Liver (tissue), 9 donors: ENCODE results near the gene ZNF354C. TPM values are rescaled to one million over a fixed set of nuclear protein-coding genes. Genes with fewer than 3 reads are reported as not detected.

ENCODE experiments used
- DNase-seq: peaks from one replicate; pipeline ENCODE4 v3.0.0-alpha.2; 2017; ENCODE audit warnings: low spot score
- H3K27ac ChIP-seq, 2 donors: one replicate each; pipeline ENCODE4 v1.7.0; 2013; ENCODE audit warnings: inconsistent platforms in 2 of 2, low read length in 2 of 2, control low read depth in 1 of 2, low read depth in 1 of 2, mild to moderate bottlenecking in 1 of 2
- H3K27me3 ChIP-seq, 4 donors: one replicate each; pipeline versions ENCODE4 v1.6.1 to v1.7.0; 2013; ENCODE audit warnings: low read length in 3 of 4, inconsistent platforms in 1 of 4, mild to moderate bottlenecking in 1 of 4, moderate library complexity in 1 of 4; ENCODE audit not compliant: control insufficient read depth in 4 of 4, insufficient read depth in 4 of 4
- H3K36me3 ChIP-seq, 4 donors: one replicate each; pipeline versions ENCODE4 v1.6.1 to v1.7.0; 2013; ENCODE audit warnings: low read length in 3 of 4, mild to moderate bottlenecking in 3 of 4, low read depth in 1 of 4, moderate library complexity in 1 of 4; ENCODE audit not compliant: control insufficient read depth in 4 of 4, insufficient read depth in 3 of 4
- H3K4me1 ChIP-seq, 4 donors: one replicate each; pipeline versions ENCODE4 v1.6.1 to v1.7.0; 2013; ENCODE audit warnings: low read length in 3 of 4, mild to moderate bottlenecking in 3 of 4, moderate library complexity in 1 of 4; ENCODE audit not compliant: control insufficient read depth in 4 of 4, insufficient read depth in 4 of 4
- H3K4me3 ChIP-seq, 3 donors: one replicate each; pipeline versions ENCODE4 v1.6.1 to v1.7.0; 2013; ENCODE audit warnings: low read length in 3 of 3, control low read depth in 1 of 3, low read depth in 1 of 3, mild to moderate bottlenecking in 1 of 3
- H3K9ac ChIP-seq, 2 donors: one replicate each; pipeline ENCODE4 v1.7.0; 2013; ENCODE audit warnings: low read length in 2 of 2, mild to moderate bottlenecking in 2 of 2, moderate library complexity in 2 of 2, control low read depth in 1 of 2, low read depth in 1 of 2
- H3K9me3 ChIP-seq, 4 donors: one replicate each; pipeline versions ENCODE4 v1.6.1 to v1.7.0; 2013; ENCODE audit warnings: low read length in 3 of 4; ENCODE audit not compliant: control insufficient read depth in 4 of 4
- EGR1 ChIP-seq, 2 donors: IDR thresholded peaks; 2 replicates each; pipeline ENCODE4 v1.6.1; 2016 to 2018; ENCODE audit warnings: antibody characterized with exemption in 2 of 2, low read depth in 2 of 2
- FOXA1 ChIP-seq: IDR thresholded peaks from 2 replicates; pipeline ENCODE4 v1.6.1; 2016; ENCODE audit warnings: antibody characterized with exemption
- FOXA2 ChIP-seq: IDR thresholded peaks from 2 replicates; pipeline ENCODE4 v1.6.1; 2016; ENCODE audit warnings: antibody characterized with exemption
- HNF4A ChIP-seq, 2 donors: conservative IDR thresholded peaks; 2 replicates each; pipeline ENCODE4 v1.6.1; 2016; ENCODE audit warnings: antibody characterized with exemption in 2 of 2, mild to moderate bottlenecking in 2 of 2
- HNF4G ChIP-seq: IDR thresholded peaks from 2 replicates; pipeline ENCODE4 v1.6.1; 2016; ENCODE audit warnings: antibody characterized with exemption
- JUND ChIP-seq, 2 donors: IDR thresholded peaks; 2 replicates each; pipeline ENCODE4 v1.6.1; 2016; ENCODE audit warnings: antibody characterized with exemption in 2 of 2
- NR2F2 ChIP-seq: IDR thresholded peaks from 2 replicates; pipeline ENCODE4 v1.6.1; 2016; ENCODE audit warnings: antibody characterized with exemption
- RAD21 ChIP-seq, 2 donors: IDR thresholded peaks; 2 replicates each; pipeline ENCODE4 v1.6.1; 2016; ENCODE audit warnings: antibody characterized with exemption in 2 of 2, mild to moderate bottlenecking in 2 of 2
- SP1 ChIP-seq: IDR thresholded peaks from 2 replicates; pipeline ENCODE4 v1.6.1; 2018; ENCODE audit warnings: antibody characterized with exemption, mild to moderate bottlenecking
- TAF1 ChIP-seq: conservative IDR thresholded peaks from 2 replicates; pipeline ENCODE4 v1.6.1; 2016; ENCODE audit warnings: antibody characterized with exemption, mild to moderate bottlenecking
- YY1 ChIP-seq: IDR thresholded peaks from 2 replicates; pipeline ENCODE4 v1.6.1; 2016; ENCODE audit warnings: antibody characterized with exemption, mild to moderate bottlenecking
- WGBS: extraction: QIAGEN DNeasy Blood & Tissue Kit; methylation state at CpG from one replicate; pipeline ENCODE4 v1.1.7; 2013; 5-methylcytosine and 5-hydroxymethylcytosine counted together
- polyA plus RNA-seq, 2 donors: library from polyadenylated mRNA; stranded (reverse) in 1 of 2; unstranded in 1 of 2; fragments of 200-250 nt in 1 of 2; fragments of >200 nt in 1 of 2; fragmentation: Nextera tagmentation in 1 of 2; extraction: Ambion mirVana in 1 of 2; gene quantifications; one replicate each; pipeline versions ENCODE4 v1.2.1 to v1.2.3, GENCODE V29; 2013 to 2015
- total RNA-seq, 2 donors: library from RNA; depleted of rRNA; stranded (reverse); fragments of >200 nt; gene quantifications; one replicate each; pipeline ENCODE4 v1.2.3, GENCODE V29; 2014
- TF ChIP-seq, protein P1 (sequence below): fragments of 150-350 bp; IDR thresholded peaks from 2 replicates; pipeline ENCODE4 v1.5.1; 2017; ENCODE audit warnings: improper control_type of control experiment, low read depth, low read length; ENCODE audit not compliant: missing input control
- TF ChIP-seq, protein P2 (sequence below): IDR thresholded peaks from 2 replicates; pipeline ENCODE4 v1.6.1; 2016; ENCODE audit warnings: antibody characterized with exemption, mild to moderate bottlenecking
- TF ChIP-seq, protein P3 (sequence below): IDR thresholded peaks from 2 replicates; pipeline ENCODE4 v1.6.1; 2016; ENCODE audit warnings: antibody characterized with exemption
- TF ChIP-seq, protein P4 (sequence below): IDR thresholded peaks from 2 replicates; pipeline ENCODE4 v1.6.1; 2016; ENCODE audit warnings: antibody characterized with exemption
- TF ChIP-seq, protein P5 (sequence below): IDR thresholded peaks from 2 replicates; pipeline ENCODE4 v1.6.1; 2016; ENCODE audit warnings: antibody characterized with exemption
- donor health status: healthy.
- donor health status: healthy.
- donor health status: healthy.
- donor health status: healthy.
- donor health status: healthy.

ZNF354C gene
- total and polyA plus RNA-seq, 4 donors = 0.49 to 2.8 (median 1.6) TPM

DNA sequence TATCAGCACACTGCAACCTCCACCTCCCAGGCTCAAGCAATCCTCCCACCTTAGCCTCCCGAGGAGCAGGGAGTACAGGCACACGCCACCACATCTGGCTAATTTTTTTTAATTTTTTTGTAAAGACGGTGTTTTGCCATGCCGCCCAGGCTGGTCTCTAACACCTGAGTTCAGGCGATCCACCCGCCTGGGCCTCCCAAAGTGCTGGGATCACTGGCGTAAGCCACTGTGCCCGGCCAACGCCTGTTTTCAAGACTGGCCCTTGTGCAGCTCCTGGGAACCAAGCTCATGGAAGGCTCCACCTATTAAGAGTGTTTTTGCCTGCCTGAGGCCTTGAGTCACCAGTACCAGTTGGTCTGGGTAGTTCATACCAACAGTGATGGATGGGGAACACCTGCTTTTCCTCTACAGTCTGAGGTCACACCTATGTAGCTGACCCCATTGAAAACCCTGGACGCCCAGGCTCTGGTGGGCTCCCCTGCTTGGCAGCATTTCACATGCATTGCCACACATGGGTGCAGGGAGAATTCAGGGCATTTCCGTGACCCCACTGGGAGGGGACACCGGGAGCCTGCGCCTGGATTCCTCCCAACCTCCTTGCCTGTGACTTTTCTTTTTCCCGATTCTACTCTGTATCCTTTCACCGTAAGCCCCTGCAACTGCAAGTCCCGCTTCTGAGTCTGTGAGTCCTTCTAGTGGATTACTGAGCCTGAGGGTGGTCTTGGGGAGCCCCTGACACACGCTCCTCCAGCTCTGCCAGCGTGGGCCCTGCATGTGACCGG lies 63.5 kb downstream of the ZNF354C start:
- H3K27ac ChIP-seq = no peak overlapping the region
- TF ChIP-seq SP1 (no peak), FOXA2 (no peak), YY1 (no peak), FOXA1 (no peak), RAD21 (IDR thresholded peaks at IDR 0.05) (no peak), HNF4A (conservative IDR thresholded peaks at IDR 0.05) (no peak), EGR1 (IDR thresholded peaks at IDR 0.05; ENCODE audit: low read depth in 2 of 2) (no peak), JUND (IDR thresholded peaks at IDR 0.05) (no peak), NR2F2 (no peak), TAF1 (no peak), HNF4G (no peak)
- TF ChIP-seq, protein P1, sequence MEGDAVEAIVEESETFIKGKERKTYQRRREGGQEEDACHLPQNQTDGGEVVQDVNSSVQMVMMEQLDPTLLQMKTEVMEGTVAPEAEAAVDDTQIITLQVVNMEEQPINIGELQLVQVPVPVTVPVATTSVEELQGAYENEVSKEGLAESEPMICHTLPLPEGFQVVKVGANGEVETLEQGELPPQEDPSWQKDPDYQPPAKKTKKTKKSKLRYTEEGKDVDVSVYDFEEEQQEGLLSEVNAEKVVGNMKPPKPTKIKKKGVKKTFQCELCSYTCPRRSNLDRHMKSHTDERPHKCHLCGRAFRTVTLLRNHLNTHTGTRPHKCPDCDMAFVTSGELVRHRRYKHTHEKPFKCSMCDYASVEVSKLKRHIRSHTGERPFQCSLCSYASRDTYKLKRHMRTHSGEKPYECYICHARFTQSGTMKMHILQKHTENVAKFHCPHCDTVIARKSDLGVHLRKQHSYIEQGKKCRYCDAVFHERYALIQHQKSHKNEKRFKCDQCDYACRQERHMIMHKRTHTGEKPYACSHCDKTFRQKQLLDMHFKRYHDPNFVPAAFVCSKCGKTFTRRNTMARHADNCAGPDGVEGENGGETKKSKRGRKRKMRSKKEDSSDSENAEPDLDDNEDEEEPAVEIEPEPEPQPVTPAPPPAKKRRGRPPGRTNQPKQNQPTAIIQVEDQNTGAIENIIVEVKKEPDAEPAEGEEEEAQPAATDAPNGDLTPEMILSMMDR = no peak
- TF ChIP-seq, protein P2, sequence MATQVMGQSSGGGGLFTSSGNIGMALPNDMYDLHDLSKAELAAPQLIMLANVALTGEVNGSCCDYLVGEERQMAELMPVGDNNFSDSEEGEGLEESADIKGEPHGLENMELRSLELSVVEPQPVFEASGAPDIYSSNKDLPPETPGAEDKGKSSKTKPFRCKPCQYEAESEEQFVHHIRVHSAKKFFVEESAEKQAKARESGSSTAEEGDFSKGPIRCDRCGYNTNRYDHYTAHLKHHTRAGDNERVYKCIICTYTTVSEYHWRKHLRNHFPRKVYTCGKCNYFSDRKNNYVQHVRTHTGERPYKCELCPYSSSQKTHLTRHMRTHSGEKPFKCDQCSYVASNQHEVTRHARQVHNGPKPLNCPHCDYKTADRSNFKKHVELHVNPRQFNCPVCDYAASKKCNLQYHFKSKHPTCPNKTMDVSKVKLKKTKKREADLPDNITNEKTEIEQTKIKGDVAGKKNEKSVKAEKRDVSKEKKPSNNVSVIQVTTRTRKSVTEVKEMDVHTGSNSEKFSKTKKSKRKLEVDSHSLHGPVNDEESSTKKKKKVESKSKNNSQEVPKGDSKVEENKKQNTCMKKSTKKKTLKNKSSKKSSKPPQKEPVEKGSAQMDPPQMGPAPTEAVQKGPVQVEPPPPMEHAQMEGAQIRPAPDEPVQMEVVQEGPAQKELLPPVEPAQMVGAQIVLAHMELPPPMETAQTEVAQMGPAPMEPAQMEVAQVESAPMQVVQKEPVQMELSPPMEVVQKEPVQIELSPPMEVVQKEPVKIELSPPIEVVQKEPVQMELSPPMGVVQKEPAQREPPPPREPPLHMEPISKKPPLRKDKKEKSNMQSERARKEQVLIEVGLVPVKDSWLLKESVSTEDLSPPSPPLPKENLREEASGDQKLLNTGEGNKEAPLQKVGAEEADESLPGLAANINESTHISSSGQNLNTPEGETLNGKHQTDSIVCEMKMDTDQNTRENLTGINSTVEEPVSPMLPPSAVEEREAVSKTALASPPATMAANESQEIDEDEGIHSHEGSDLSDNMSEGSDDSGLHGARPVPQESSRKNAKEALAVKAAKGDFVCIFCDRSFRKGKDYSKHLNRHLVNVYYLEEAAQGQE = no peak
- TF ChIP-seq, protein P3, sequence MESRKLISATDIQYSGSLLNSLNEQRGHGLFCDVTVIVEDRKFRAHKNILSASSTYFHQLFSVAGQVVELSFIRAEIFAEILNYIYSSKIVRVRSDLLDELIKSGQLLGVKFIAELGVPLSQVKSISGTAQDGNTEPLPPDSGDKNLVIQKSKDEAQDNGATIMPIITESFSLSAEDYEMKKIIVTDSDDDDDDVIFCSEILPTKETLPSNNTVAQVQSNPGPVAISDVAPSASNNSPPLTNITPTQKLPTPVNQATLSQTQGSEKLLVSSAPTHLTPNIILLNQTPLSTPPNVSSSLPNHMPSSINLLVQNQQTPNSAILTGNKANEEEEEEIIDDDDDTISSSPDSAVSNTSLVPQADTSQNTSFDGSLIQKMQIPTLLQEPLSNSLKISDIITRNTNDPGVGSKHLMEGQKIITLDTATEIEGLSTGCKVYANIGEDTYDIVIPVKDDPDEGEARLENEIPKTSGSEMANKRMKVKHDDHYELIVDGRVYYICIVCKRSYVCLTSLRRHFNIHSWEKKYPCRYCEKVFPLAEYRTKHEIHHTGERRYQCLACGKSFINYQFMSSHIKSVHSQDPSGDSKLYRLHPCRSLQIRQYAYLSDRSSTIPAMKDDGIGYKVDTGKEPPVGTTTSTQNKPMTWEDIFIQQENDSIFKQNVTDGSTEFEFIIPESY = no peak
- TF ChIP-seq, protein P4, sequence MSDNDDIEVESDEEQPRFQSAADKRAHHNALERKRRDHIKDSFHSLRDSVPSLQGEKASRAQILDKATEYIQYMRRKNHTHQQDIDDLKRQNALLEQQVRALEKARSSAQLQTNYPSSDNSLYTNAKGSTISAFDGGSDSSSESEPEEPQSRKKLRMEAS = no peak
- TF ChIP-seq, protein P5, sequence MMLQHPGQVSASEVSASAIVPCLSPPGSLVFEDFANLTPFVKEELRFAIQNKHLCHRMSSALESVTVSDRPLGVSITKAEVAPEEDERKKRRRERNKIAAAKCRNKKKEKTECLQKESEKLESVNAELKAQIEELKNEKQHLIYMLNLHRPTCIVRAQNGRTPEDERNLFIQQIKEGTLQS = no peak
- H3K4me1 ChIP-seq = peaks cover 0 to under 1% (median 0%) of the 10 kb centered on the region in 4 donors
- no peak overlapping the region for H3K4me3 ChIP-seq
- WGBS = 92% methylated on average over 19 of the region's 19 CpGs
- no peaks in the 10 kb centered on the region for H3K27me3 ChIP-seq
- H3K36me3 ChIP-seq = peaks cover 0 to 3% (median 0%) of the 10 kb centered on the region in 4 donors
- DNase-seq = no peak
- H3K9ac ChIP-seq = no peak overlapping the region
- peaks cover 3 to 15% (median 10%) of the 10 kb centered on the region in 4 donors for H3K9me3 ChIP-seq
